Activated CD8-positive, alpha-beta T cell treated with anti-CD3 and anti-CD28 coated beads for 36 hours (primary cell): ENCODE data around the gene ZNF787. TPM values are rescaled to one million over a fixed set of nuclear protein-coding genes. Genes with fewer than 3 reads are reported as not detected.

Experiments used
- ATAC-seq: fragments of 200-7000 bp; cut with Tn5 transposase; one replicate; pipeline ENCODE4 v1.10.0; 2021; ENCODE audit warnings: mild to moderate bottlenecking, moderate library complexity
- CTCF ChIA-PET: fragments of 350-600 bp; sonication (Branson Sonifier 250); formaldehyde crosslinking; loops from one replicate; lab custom pipeline; 2021; ENCODE audit warnings: antibody characterized with exemption; lab: Charles Lee
- POLR2A ChIA-PET: fragments of 350-600 bp; sonication (Branson Sonifier 250); formaldehyde crosslinking; loops from one replicate; lab custom pipeline; 2021; ENCODE audit warnings: antibody characterized with exemption; lab: Charles Lee
- DNase-seq: peaks from one replicate; pipeline ENCODE4 v3.0.0-alpha.2; 2020
- H3K27ac Mint-ChIP-seq: one replicate; pipeline ENCODE4 v1.8.0; 2021; ENCODE audit warnings: mild to moderate bottlenecking, mixed read lengths
- H3K27me3 Mint-ChIP-seq: one replicate; pipeline ENCODE4 v1.8.0; 2021; ENCODE audit warnings: mixed read lengths
- H3K36me3 Mint-ChIP-seq: one replicate; pipeline ENCODE4 v1.8.0; 2021; ENCODE audit warnings: low read depth, mixed read lengths
- H3K4me1 Mint-ChIP-seq: one replicate; pipeline ENCODE4 v1.8.0; 2021; ENCODE audit warnings: low read depth, mixed read lengths
- H3K4me3 Mint-ChIP-seq: one replicate; pipeline ENCODE4 v1.8.0; 2021; ENCODE audit warnings: mild to moderate bottlenecking, moderate library complexity, mixed read lengths
- H3K9me3 Mint-ChIP-seq: one replicate; pipeline ENCODE4 v1.8.0; 2021; ENCODE audit warnings: mixed read lengths
- intact Hi-C: fragments of 100-400 bp; cut with micrococcal nuclease; formaldehyde crosslinking; loops from one replicate; pipeline ENCODE4 v1.10.0; 2022
- total RNA-seq, 2 experiments: library from RNA; stranded (reverse); gene quantifications; one replicate each; pipeline ENCODE4 v1.2.3, GENCODE V29; 2021
- TF ChIP-seq, protein P1 (sequence below): fragments of 200-600 bp; IDR thresholded peaks from one replicate; pipeline ENCODE4 v1.8.0; 2022; ENCODE audit warnings: antibody characterized with exemption, mild to moderate bottlenecking

The ZNF787 gene
- total RNA-seq, 2 experiments from 2014 or later, result 24.2 to 25.8 TPM

DNA sequence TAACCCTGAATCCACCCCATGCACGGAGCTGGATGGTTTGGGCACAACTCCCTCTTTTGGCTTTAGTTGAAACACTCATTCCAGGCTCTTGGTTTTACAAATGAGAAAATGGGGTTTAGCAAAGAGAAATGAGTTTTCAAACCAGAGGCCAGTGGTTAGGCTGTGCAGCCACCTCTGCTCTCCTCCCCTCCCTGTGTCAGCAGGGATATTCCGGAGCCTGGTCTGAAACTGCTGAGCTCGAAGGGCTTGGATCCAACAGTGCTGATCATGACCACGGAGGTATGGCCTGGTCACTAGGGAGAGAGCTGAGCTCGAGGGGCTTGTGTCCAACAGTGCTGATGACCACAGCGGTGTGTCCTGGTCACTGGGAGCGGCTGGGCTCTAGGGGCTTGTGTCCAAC, 41.5 kb downstream of the ZNF787 start:
- Mint-ChIP-seq H3K4me1 (peaks cover 10% of the 10 kb centered on the region), H3K27ac (no peak overlapping the region), H3K4me3 (no peak overlapping the region), H3K27me3 (peaks cover 13% of the 10 kb centered on the region), H3K9me3 (no peaks in the 10 kb centered on the region), H3K36me3 (no peaks in the 10 kb centered on the region)
- no peak for ATAC-seq
- TF ChIP-seq, protein P1, sequence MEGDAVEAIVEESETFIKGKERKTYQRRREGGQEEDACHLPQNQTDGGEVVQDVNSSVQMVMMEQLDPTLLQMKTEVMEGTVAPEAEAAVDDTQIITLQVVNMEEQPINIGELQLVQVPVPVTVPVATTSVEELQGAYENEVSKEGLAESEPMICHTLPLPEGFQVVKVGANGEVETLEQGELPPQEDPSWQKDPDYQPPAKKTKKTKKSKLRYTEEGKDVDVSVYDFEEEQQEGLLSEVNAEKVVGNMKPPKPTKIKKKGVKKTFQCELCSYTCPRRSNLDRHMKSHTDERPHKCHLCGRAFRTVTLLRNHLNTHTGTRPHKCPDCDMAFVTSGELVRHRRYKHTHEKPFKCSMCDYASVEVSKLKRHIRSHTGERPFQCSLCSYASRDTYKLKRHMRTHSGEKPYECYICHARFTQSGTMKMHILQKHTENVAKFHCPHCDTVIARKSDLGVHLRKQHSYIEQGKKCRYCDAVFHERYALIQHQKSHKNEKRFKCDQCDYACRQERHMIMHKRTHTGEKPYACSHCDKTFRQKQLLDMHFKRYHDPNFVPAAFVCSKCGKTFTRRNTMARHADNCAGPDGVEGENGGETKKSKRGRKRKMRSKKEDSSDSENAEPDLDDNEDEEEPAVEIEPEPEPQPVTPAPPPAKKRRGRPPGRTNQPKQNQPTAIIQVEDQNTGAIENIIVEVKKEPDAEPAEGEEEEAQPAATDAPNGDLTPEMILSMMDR, result no peak
- DNase-seq, result no peak
- CTCF ChIA-PET, result interaction anchor here (1.0 to 3.1 kb wide), 7 partner anchors 13 to 269 kb away, joined by 3 to 24 read pairs (median 5); no protein-coding TSS in a partner anchor
- intact Hi-C loops, result no loop called here
- POLR2A ChIA-PET, result no interaction called here

DNA sequence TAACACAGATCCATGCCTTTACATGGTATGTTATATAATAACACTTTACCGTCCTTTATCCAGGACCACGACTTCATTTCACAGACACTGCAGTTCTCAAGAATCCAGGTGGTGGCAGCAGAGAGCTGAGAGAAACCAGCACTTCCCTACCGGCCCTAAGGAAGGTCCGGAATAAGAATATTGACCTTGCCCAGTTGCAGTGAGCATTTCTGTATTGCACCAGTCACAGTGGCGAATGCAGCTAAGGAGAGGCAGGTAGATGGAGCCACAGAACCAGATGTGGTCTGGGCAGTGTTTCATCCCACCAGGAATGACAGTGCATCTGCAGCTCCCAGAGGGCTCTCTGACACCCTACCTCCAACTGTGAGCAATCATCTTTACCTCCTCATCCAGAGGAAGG, 44.6 kb downstream of the ZNF787 start:
- Mint-ChIP-seq H3K4me3 (no peak overlapping the region), H3K4me1 (peaks cover 9% of the 10 kb centered on the region), H3K27ac (no peak overlapping the region), H3K9me3 (no peaks in the 10 kb centered on the region), H3K36me3 (no peaks in the 10 kb centered on the region), H3K27me3 (peaks cover 9% of the 10 kb centered on the region)
- ChIA-PET POLR2A (no interaction called here), CTCF (interaction anchor here (0.6 to 2.7 kb wide), 16 partner anchors 9 to 1415 kb away, joined by 3 to 31 read pairs (median 4); no protein-coding TSS in a partner anchor)
- DNase-seq (peak; percentile 60), ATAC-seq (no peak)
- TF ChIP-seq, protein P1, result peak; percentile 85
- intact Hi-C loops, result no loop called here

DNA sequence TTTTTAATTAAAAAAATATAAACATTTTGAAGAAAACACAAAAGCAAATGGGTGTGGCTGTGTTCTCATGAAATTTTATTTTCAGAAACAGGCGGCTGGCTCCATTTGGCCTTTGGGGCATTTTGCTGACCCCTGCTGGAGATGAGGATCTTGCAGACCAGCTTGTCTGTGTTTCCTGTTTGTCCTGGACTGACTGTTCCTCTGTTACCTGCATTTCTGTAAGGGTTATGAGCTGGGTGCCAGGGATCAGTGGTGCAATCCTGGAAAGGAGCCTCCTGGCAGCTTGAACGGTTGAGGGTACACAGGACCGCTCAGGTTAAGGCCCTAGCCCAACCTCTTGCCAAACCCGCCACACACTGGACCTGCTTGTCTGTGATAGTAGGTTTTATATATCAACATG, 49.9 kb downstream of the ZNF787 start:
- Mint-ChIP-seq H3K9me3 (no peaks in the 10 kb centered on the region), H3K4me3 (no peak overlapping the region), H3K27ac (no peak overlapping the region), H3K36me3 (no peaks in the 10 kb centered on the region), H3K27me3 (peaks cover 1% of the 10 kb centered on the region), H3K4me1 (peaks cover 8% of the 10 kb centered on the region)
- ATAC-seq (no peak), DNase-seq (peak; percentile 13)
- intact Hi-C loops, result no loop called here
- CTCF ChIA-PET, result interaction anchor here (0.7 to 1.1 kb wide), 4 partner anchors 10 to 262 kb away, joined by 3 to 4 read pairs (median 3); no protein-coding TSS in a partner anchor
- POLR2A ChIA-PET, result no interaction called here
- TF ChIP-seq, protein P1, result no peak

DNA sequence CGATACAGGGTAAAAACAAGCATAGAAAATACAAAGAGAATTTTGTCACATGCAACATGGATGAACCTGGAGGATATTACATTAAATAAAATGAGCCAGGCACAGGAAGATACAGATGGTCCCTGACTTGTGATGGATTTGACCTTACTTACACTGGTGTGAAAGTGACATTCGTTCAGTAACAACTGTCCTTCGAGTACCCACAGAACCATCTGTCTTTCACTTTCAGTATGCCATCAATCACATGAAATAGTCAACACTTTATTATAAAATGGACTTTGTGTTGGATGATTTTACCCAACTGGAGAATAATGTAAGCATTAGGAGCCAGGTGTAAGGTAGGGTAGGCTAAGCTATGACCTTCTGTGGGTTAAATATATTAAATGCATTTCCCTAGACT, 51.5 kb downstream of the ZNF787 start:
- DNase-seq, result no peak
- ATAC-seq, result no peak
- Mint-ChIP-seq H3K4me1 (peaks cover 11% of the 10 kb centered on the region), H3K27me3 (peaks cover 11% of the 10 kb centered on the region), H3K36me3 (no peaks in the 10 kb centered on the region), H3K27ac (no peak overlapping the region), H3K4me3 (no peak overlapping the region), H3K9me3 (no peaks in the 10 kb centered on the region)
- intact Hi-C loops, result loop anchor here (5.0 to 10.0 kb wide), 3 partner anchors 103 to 265 kb away; no protein-coding TSS in a partner anchor
- CTCF ChIA-PET, result interaction anchor here (0.6 to 1.8 kb wide), 4 partner anchors 11 to 264 kb away, joined by 3 to 7 read pairs (median 4); no protein-coding TSS in a partner anchor
- TF ChIP-seq, protein P1, result no peak
- POLR2A ChIA-PET, result no interaction called here

DNA sequence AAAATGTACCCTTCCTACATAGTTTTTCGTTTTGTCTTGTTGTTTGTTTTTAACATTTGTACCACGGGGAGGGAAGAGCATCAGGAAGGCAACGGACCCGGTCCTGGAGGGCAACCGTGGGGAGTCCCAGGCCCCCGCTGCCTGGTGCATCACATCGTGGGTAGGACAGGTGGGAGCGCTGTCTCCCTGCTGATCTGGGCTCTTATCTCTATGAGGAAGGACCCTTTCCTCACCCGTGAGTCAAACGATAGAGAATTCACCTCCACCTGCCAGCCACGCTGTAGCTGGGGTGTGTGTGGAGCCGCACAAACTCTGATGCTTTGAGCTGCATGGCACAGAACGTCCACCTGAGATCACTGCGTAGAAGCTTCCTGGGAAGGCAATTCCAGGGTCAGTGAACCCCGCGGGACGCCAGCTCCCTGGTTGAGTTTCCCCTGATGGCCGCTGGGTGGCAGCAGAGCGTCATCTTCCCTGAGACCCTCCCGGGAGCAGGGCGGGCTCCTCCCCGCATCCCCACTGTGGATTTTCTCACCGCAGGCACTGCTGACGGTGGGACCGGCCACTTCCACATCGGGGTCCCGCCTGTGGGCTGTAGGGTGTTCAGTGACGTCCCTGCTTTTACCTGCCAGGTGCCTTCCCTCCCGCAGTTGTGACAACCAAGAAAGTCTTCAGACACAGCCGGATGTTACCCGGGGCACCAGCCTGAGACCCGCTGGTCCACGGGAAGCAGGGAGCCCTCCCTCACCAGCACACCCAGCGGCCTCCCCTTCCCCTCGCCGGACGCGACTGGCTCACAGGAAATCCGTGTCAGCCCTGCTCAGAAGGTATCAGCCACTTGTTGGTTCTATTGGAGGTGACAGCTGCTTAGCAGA, 54.7 kb downstream of the ZNF787 start:
- peak; percentile 65 for DNase-seq
- ChIA-PET POLR2A (no interaction called here), CTCF (interaction anchor here (0.6 to 3.1 kb wide), 51 partner anchors 10 to 1095 kb away, joined by 3 to 31 read pairs (median 4); partner anchors contain the start of genes EDDM13 and ZNF787)
- TF ChIP-seq, protein P1, result peak; percentile 99
- no peak overlapping the region for H3K27ac Mint-ChIP-seq
- H3K27me3 Mint-ChIP-seq, result peaks cover 25% of the 10 kb centered on the region
- H3K4me1 Mint-ChIP-seq, result peaks cover 11% of the 10 kb centered on the region
- peak overlapping the region; percentile 54 for H3K4me3 Mint-ChIP-seq
- intact Hi-C loops, result loop anchor here (5.0 to 10.0 kb wide), 3 partner anchors 106 to 268 kb away; no protein-coding TSS in a partner anchor
- ATAC-seq, result peak; percentile 84
- no peaks in the 10 kb centered on the region for H3K9me3 Mint-ChIP-seq
- H3K36me3 Mint-ChIP-seq, result no peaks in the 10 kb centered on the region
